ENCODE data around the gene NSFL1C.

Gene NSFL1C

DNA sequence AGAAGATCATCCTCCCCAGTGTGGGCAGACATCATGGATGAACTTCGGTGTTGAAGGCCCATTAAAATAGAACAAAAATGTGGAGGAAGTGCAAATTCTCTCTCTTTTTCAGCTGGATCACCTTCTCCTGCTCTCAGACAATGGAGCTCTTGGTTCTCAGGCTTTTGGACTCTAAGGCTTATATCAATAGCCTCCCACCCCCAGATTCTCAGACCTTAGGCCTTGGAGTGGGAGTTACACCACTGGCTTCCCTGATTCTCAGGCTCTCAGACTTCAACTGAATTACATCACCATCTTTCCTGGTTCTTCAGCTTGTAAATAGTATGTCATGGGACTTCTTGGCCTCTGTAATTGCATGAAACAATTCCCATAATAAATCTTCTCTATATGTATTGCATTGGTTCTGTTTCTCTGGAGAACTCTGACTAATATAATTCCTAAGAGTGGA lies 36.6 kb downstream of the NSFL1C start:
- Histone ChIP-seq H2AFZ (ENCODE audit: low read depth, low read length, severe bottlenecking) (no peak overlapping the region), H3K9me2 (replicated peaks; ENCODE audit: insufficient read depth, low read length) (no peaks in the 10 kb centered on the region), H3K27me3 (ENCODE audit: low read length) (no peaks in the 10 kb centered on the region), H3K27ac (ENCODE audit: low read depth, low read length) (no peak overlapping the region), H3K9me3 (ENCODE audit: insufficient read depth, low read length) (no peaks in the 10 kb centered on the region), H3K4me3 (ENCODE audit: insufficient read depth, low read length, poor library complexity, severe bottlenecking) (no peak overlapping the region), H4K20me1 (ENCODE audit: low read depth, low read length) (no peaks in the 10 kb centered on the region), H3K4me2 (ENCODE audit: low read depth, low read length, poor library complexity, severe bottlenecking) (no peak overlapping the region), H3K36me3 (ENCODE audit: low read length) (no peaks in the 10 kb centered on the region), H3K9ac (ENCODE audit: low read length) (no peak overlapping the region), H3K79me2 (ENCODE audit: insufficient read depth, low read length) (no peaks in the 10 kb centered on the region), H3F3A (ENCODE audit: insufficient read depth) (no peaks in the 10 kb centered on the region)
- TF ChIP-seq, protein P1, sequence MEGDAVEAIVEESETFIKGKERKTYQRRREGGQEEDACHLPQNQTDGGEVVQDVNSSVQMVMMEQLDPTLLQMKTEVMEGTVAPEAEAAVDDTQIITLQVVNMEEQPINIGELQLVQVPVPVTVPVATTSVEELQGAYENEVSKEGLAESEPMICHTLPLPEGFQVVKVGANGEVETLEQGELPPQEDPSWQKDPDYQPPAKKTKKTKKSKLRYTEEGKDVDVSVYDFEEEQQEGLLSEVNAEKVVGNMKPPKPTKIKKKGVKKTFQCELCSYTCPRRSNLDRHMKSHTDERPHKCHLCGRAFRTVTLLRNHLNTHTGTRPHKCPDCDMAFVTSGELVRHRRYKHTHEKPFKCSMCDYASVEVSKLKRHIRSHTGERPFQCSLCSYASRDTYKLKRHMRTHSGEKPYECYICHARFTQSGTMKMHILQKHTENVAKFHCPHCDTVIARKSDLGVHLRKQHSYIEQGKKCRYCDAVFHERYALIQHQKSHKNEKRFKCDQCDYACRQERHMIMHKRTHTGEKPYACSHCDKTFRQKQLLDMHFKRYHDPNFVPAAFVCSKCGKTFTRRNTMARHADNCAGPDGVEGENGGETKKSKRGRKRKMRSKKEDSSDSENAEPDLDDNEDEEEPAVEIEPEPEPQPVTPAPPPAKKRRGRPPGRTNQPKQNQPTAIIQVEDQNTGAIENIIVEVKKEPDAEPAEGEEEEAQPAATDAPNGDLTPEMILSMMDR (IDR thresholded peaks at IDR 0.05; ENCODE audit: insufficient read depth, low read length, poor library complexity, severe bottlenecking), result no peak

DNA sequence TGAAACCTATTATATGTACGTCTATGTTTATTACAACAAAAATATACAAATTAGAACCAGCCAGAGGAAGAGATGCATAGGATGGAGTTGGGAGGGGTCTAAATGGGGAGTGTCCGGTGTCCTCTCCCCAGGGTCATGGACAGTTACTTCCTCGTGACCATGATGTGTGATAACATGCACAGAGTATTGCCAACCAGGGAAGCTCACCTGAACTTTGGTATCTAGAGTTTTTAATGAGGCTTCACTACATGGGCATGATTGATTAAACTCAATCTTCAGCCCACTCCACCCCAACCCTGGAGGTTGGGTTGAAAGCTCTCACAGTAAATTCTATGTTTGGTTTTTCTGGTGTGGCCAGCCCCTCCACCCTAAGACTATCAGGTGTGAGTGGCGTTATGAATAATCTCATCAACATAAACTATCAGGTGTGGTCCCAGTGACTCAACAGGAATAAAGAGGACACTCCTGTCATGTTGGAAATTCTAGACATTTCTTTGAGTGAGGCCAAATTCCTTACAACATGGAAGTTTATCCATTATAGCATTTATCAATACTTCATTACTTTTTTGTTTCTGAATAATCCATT lies 37.4 kb downstream of the NSFL1C start:
- Histone ChIP-seq H3K79me2 (ENCODE audit: insufficient read depth, low read length) (no peaks in the 10 kb centered on the region), H4K20me1 (ENCODE audit: low read depth, low read length) (no peaks in the 10 kb centered on the region), H2AFZ (ENCODE audit: low read depth, low read length, severe bottlenecking) (no peak overlapping the region), H3K4me3 (ENCODE audit: insufficient read depth, low read length, poor library complexity, severe bottlenecking) (no peak overlapping the region), H3K9me2 (replicated peaks; ENCODE audit: insufficient read depth, low read length) (no peaks in the 10 kb centered on the region), H3K4me2 (ENCODE audit: low read depth, low read length, poor library complexity, severe bottlenecking) (no peak overlapping the region), H3K9me3 (ENCODE audit: insufficient read depth, low read length) (no peaks in the 10 kb centered on the region), H3F3A (ENCODE audit: insufficient read depth) (no peaks in the 10 kb centered on the region), H3K27ac (ENCODE audit: low read depth, low read length) (no peak overlapping the region), H3K36me3 (ENCODE audit: low read length) (no peaks in the 10 kb centered on the region), H3K9ac (ENCODE audit: low read length) (no peak overlapping the region), H3K27me3 (ENCODE audit: low read length) (no peaks in the 10 kb centered on the region)
- TF ChIP-seq, protein P1 (IDR thresholded peaks at IDR 0.05; ENCODE audit: insufficient read depth, low read length, poor library complexity, severe bottlenecking), result no peak
- TF ChIP-seq EZH2phosphoT487 (conservative IDR thresholded peaks at IDR 0.05; ENCODE audit: low read length), result no peak

DNA sequence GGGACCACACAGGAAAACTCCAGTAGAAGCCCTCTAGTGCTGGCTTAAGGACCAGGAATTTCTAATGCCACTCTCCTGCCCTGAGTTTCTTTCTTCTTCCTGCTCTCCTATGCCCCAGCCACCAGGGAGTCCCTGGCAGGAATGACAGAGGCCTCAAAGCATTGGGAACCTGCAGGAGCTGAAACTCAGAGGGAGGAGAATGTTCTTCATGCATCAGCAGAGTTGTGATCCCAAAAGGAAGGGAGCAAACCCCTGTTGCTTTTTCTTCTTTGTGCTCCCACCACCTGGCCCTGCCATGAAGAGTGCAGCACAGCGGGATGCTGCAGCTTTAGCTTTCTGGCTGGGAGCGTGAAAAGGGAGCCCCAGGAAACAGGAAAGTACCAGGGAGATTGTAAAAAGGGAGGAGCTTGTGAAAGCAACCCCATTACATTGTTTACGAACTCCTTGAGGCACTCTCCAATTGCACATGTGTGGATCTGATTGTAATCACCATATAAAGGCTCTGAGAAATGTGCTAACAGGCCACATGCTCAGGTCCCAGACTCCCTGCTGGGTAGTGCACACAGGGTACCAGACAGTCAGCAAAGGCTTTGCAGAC lies 39.1 kb downstream of the NSFL1C start:
- Histone ChIP-seq H3K79me2 (ENCODE audit: insufficient read depth, low read length) (no peaks in the 10 kb centered on the region), H3K4me2 (ENCODE audit: low read depth, low read length, poor library complexity, severe bottlenecking) (no peak overlapping the region), H3K4me3 (ENCODE audit: insufficient read depth, low read length, poor library complexity, severe bottlenecking) (no peak overlapping the region), H3K9me2 (replicated peaks; ENCODE audit: insufficient read depth, low read length) (no peaks in the 10 kb centered on the region), H4K20me1 (ENCODE audit: low read depth, low read length) (no peaks in the 10 kb centered on the region), H3K36me3 (ENCODE audit: low read length) (no peaks in the 10 kb centered on the region), H3K27me3 (ENCODE audit: low read length) (no peaks in the 10 kb centered on the region), H3K9me3 (ENCODE audit: insufficient read depth, low read length) (no peaks in the 10 kb centered on the region), H3F3A (ENCODE audit: insufficient read depth) (no peaks in the 10 kb centered on the region), H3K9ac (ENCODE audit: low read length) (no peak overlapping the region), H3K27ac (ENCODE audit: low read depth, low read length) (no peak overlapping the region), H2AFZ (ENCODE audit: low read depth, low read length, severe bottlenecking) (no peak overlapping the region)
- TF ChIP-seq EZH2phosphoT487 (conservative IDR thresholded peaks at IDR 0.05; ENCODE audit: low read length), result no peak
- TF ChIP-seq, protein P1 (IDR thresholded peaks at IDR 0.05; ENCODE audit: insufficient read depth, low read length, poor library complexity, severe bottlenecking), result no peak

Data from SU-DHL-6 (cell line).